ENCODE results near the gene VWA1.
"Not testable (repeated sequence)": the region's sequence is repeated elsewhere in the genome, so short reads cannot be mapped to it uniquely, and the experiment has no call there.

VWA1 gene

DNA sequence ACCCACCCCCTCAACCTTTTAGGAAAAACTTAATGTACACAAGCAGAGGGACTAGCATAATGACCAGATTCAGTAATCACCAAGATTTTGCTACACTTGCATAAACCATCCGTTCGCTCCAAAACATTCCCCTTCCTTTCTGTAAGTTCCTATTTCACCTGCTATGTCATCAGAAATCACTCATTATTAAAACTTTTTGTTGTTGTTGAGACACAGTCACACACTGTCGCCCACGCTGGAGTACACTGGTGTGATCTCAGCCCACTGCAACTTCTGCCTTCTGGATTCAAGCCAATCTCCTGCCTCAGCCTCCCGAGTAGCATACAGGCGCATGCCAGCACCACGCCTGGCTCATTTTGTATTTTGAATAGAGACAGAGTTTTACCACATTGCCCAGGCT, 31.8 kb upstream of the VWA1 start:
- DNase-seq, result peak; percentile 78 to 85

DNA sequence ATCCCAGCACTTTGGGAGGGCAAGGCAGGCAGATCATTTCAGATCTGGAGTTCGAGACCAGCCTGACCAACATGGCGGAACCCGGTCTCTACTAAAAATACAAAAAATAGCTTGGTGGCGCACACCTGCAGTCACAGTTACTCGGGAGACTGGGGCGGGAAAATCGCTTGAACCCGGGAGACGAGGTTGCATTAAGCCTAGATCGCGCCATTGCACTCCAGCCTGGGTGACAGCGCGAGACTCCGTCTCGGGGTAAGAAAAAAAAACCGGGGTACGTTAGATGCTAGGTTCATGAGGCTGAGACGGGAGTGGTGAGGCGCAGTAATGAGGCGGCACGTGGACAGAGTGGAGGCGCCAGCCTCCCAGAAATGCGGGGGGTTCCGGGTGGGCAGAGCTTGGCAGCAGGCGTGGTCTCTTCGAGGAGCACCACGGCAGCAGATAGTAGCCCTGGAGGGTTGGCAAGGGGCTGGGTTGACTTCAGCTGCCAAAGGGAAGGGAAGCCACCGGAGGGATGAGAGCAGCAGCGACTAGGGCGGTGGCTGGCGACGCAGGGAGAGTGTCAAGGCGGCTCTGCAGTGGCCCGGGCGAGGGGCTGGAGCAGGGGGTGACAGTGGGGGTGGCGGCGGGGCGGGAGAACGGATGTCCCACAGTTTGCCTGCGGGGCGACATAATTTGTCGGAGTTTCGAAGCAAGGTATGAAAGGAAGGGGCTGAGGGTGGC, 29.2 kb upstream of the VWA1 start:
- DNase-seq, result no peak

DNA sequence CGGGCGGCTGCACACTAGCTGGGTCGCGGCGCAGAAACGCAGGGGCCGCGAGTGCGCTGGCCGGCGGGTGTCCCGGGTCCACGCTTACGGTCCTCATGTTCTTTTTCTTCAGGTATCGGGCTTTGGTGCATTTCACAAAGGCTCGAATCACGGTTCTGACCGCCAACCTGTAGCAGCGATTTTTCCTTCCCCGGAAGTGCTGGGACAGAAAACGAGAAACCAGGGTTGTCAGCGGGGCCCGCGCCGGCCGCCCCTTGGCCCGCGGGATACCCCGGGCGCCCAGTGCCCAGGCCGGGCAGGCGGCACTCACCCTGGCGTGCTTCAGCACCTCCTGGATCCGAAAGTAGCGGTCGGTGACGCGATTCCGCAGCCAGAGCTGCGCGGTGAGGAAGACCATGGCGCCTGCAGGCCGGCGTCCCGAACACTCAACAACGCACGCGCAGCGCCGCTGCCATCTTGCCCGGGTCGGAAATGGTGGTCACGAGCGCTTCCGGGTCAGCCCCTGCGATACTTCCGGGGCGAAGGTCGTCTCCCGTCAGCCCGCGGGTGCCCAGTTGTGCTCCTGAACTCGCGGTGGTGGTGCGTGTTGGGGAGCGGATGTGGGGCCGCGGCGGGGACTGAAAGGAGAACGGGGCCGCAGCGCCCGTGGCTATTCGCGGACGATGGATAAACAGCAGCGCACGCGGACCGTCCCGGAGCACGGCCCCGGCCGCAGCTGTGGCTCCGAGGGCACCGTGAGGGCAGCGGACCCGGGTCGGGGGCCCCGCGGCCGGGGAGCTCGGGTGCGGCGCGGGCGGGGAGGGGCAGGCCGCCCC, 28.5 kb upstream of the VWA1 start, which contains the start of gene MRPL20:
MRPL20 (minus strand) TSS at position 473 of the 815 bp plus-strand sequence; CDS start at position 397, 76 bp downstream.
- peak; percentile 94 to 95 for DNase-seq

DNA sequence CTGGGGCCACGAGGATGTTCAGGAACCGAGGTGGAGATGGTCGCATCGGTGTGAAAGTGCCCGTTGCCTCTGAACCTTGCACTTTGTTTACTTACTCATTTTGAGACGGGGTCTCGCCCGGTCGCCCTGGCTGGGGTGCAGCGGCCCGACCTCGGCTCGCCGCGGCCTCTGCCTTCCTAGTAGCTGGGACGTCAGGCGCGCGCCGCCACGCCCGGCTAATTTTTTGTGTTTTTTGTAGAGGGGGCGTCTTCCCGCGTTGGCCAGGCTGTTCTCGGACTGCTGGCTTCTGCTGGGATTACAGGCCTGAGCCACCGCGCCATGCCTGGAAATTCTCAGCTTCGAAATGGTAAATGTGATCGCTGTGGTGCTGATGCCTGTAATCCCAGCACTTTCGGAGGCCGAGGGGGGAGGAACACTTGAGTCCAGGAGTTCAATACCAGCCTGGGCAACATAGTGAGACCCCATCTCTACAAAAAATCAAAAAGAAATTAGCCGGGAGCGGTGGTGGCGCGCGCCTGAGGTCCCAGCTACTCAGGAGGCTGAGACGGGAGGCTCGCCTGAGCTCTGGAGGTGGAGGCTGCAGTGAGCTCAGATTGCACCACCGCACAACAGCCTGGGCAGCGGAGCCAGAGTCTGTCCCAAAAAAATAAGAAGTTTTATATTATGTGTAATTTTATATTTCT, 27.7 kb upstream of the VWA1 start:
- DNase-seq, result peak in 1 of 2 donors; percentile 36

DNA sequence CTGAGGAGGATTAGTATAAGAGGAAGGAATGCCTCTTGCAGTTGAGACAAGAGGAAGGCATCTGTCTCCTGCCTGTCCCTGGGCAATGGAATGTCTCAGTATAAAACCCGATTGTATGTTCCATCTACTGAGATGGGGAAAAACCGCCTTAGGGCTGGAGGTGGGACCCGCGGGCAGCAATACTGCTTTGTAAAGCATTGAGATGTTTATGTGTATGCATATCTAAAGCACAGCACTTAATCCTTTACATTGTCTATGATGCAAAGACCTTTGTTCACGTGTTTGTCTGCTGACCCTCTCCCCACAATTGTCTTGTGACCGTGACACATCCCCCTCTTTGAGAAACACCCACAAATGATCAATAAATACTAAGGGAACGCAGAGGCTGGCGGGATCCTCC, 25.3 kb upstream of the VWA1 start:
- DNase-seq, result not testable (repeated sequence)

DNA sequence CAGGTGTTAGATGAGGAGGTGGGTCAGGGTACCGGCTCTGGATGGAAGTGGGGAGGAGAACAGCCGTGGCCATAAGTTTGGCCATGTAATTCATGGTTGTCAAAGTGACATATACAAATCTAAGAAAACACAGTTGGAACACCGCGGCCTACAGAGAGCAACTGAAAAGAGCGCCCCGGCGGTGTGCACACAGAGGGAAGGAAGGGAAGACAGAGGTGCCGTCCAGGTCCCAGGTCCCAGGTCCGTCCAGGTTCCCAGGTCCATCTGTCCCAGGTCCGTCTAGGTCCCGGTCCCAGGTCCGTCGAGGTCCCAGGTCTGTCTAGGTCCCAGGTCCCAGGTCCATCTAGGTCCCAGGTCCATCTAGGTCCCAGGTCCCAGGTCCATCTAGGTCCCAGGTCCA, 23.9 kb upstream of the VWA1 start:
- no peak for DNase-seq

DNA sequence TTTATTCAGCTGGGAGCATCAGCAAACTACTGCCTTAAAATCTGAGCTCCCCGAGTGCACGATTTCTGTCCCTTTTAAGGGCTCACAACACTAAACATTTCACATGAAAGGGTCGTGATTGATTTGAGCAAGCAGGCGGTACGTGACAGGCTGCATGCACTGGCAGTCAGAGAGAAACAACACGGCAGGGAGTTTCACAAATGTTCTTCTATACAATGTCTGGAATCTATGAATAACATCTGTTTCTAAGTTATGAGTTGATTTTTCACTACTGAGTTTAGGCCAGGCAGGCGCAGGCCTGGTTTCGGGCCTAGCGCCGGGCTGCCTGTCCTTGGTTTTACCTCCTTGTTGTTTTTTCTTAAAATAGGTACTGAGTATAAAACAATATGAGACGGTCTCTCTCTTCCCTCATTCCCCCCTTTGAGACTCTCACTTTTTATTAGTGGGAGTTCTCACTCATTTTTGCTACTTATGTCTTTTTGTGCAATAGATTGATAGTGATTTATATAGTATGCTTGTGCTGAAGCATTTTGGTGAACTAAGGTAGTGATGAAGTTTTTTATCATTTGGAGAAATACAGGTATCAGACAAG, 23.1 kb upstream of the VWA1 start:
- DNase-seq, result not testable (repeated sequence)

DNA sequence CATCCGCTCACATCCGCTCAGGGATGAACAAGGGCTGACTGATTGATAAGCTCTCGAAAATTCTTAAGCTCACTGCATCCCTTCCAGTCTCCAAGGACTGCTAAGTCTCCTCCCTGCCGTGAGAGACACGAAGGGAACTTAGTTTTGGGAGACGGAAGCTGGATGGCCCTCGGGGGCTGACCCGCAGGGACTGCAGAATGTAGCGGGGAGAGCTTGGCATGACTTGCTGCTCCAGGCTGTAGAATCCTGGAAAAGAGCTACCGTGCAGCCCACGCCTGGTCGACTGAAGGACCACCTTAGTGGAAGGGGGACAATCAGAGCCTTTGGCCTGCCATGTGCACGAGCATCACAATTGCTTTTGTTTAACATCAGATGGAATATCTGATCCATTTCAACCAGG, 19.7 kb upstream of the VWA1 start:
- no peak for DNase-seq

DNA sequence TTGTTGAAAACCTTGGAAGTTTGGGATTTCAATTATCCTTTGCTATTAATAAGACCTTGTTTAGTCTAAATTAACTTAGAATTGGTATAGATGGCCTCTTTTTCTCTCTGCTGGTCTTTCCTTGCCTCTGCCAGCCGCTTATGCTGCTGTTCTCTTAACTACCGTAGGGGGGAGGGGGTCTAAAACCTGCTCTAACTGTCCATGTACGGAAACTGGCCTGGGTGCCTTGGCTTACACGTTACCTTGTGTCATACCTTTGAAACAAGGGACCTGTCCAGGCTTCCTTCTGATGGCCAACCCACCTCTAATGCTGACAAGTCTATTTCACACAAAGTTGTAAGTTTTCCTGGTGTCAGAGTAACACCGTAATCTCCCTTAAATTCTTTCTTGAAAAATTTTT, 18.1 kb upstream of the VWA1 start:
- DNase-seq, result not testable (repeated sequence)

DNA sequence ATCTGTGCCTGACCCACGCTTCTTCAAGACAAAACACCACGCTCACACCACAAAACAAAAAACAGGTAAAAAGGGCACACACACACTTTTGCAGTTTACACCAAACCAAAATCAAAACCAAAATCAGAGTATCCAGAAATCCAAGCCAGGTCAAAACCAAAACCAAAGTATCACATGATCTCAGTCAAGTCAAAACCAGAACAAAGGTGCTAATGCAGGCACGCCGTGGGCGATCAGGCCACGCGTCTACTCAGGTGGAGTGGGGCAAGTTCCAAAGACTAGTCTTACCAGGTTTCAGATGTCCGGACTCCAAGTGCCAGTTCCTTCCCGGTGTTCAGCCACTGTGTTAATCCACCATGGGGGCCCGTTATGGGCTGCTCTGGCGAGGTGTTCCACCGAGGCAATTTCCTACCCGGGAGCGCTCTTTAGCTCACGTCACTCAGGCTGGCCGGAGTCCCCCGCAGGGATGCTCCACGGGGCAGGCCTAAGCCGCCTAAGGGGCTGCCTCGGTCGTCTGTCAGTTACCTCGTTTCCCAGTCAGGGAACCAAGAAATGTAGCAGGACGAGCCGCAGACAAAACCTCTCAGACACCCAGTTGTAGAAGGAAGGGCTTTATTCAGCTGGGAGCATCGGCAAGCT, 17.5 kb upstream of the VWA1 start:
- not testable (repeated sequence) for DNase-seq

DNA sequence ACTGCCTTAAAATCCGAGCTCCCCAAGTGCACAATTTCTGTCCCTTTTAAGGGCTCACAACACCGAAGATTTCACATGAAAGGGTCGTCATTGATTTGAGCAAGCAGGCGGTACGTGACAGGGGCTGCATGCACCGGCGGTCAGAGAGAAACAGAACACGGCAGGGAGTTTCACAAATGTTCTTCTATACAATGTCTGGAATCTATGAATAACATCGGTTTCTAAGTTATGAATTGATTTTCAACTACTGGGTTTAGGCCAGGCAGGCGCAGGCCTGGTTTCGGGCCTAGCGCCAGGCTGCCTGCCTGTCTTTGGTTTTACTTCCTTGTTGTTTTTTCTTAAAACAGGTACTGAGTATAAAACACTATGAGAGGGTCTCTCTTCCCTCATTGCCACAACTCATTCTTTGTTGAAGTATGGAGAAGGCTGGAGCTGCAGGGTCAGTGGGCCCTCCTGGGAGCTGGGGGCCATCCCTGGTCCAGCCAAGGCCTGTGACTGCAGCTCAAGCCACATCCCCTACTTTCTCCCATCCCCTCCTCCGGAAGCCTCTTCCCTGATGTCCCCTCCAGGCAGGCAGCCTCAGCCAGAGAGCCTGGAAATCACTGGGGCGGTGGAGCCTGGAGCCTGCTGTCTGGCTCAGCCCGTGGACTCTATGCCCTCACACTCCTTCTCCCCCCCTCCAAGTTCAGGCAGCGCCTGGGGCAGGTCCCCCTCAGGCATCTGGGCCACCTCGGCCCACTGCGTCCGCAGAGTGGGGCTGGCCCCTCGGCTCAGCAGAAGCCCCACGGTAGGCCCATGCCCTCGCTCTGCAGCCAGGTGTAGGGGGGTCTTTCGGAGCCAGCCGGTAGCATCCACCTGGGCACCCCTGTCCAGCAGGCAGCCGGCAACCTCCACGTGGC, 16.8 kb upstream of the VWA1 start:
- DNase-seq, result no peak

DNA sequence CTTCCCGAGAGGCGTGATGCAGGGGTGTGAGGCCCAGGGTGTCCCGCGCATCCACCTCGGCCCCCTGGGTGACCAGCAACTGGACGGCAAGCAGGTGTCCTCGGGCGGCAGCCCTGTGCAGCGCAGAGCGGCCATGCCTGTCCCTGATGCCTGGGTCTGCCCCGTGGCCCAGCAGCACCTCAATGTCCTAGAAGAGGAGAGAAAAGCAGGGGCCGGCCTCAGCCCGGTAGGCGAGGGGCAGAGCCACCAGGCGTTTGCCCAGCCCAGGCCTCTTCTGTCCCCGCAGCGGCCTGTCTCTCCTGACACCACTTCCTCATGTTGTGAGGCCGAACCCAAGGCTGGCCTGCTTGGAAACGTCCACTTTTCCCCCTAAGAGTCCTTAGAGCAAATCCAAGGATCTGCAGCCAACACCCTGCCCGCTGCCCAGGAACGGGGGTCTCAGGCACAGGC, 16.1 kb upstream of the VWA1 start:
- no peak for DNase-seq

DNA sequence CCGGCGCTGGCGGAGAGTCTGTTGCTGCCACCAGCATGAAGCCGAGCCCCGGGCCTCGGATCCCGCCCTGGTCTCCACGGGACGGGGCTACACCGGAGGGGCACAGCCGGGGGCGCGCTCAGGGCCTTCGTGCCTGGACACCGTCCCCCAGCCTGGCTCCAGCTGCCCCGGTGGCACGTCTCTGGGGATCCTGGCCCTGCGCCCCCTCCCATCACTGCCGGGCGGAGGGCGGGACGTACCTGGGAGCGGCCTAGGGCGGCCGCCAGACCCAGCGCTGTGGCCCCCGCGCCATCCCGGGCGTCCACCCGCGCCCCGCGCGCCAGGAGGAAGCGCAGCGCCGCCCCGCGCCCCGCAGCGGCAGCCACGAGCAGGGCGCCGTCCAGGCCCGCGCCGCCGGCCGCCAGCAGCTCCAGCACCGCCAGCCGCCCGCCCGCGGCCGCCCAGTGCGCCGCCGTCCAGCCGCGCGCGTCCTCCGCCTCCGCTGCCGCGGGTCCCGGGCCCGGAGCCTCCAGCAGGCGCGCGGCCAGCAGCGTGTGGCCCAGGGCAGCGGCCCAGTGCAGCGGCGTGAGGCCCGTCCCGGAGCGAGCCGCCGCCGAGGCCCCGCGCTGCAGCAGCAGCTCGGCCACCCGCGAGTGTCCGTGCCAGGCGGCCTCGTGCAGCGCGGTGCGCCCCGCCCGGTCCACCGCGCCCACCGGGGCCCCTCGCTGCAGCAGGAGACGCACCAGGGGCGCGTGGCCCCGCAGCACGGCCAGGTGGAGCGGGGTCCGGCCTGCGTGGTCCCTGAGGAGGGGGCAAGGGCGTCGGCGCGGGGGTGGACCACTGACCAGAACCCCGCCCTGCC, 15.5 kb upstream of the VWA1 start:
- peak in 1 of 2 donors; percentile 17 for DNase-seq

DNA sequence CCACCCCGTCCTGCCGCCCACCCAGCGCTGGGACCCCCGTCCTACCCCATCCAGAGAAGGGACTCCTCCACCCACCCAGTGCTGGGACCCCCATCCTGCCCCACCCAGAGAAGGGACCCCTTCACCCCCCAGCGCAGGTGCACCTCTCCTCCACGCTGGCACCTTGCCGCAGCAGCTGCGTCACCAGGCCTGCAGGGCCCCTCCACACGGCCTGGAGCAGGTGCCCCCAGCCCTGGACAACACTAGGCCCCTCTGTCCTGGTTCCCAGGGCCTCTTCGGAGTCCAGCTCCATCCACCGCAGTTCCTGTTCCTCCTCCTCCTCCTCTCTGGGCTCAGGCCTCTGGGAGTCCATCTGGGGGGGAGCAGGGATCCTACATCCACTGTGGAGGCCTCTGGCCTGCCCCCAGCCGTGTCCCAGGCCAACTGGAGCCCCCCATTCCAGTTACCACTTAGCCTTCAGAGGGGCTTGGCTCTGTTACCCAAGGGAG, 14.8 kb upstream of the VWA1 start:
- DNase-seq, result no peak

DNA sequence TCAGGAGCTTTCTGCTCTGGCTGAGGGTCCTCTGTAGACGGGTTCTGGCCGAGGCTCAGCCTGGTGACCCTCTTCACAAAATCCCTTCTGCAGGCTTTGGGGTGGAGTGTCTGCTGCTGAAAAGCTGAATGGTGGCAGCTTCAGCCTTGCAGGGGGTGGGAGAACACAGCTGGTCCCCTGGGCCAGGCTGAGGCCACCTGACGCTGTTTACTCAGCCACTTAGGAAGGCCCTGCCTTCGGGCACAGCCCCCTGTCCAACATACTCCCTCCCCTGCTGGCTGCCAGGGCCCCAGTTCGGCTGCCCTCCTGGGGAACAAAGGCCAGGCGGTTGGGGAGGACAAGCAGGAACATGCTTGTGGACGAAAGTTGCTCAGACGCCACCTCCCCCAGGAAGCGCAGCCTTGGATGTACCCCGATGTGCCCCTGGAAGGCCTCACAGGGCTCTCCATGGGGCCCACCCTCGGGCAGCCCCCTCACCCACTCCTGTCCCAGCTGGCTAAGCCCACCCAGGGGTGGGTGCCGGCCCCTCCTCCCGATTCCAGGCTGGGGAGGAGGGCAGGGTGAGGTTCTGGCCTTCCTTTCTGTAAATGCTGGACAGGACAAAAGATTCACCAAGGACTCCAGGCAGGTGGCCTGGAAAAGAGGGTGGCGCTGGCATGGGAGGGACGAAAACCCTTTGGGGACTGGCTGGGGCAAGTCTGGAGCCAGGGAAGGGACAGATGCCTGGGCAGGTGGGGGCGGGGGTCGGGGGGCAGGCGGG, 14.2 kb upstream of the VWA1 start, which contains the start of gene ANKRD65:
ANKRD65 (minus strand) TSS at position 130 of the 760 bp plus-strand sequence. CDS start 271 bp downstream, outside the sequence.
- DNase-seq, result no peak

DNA sequence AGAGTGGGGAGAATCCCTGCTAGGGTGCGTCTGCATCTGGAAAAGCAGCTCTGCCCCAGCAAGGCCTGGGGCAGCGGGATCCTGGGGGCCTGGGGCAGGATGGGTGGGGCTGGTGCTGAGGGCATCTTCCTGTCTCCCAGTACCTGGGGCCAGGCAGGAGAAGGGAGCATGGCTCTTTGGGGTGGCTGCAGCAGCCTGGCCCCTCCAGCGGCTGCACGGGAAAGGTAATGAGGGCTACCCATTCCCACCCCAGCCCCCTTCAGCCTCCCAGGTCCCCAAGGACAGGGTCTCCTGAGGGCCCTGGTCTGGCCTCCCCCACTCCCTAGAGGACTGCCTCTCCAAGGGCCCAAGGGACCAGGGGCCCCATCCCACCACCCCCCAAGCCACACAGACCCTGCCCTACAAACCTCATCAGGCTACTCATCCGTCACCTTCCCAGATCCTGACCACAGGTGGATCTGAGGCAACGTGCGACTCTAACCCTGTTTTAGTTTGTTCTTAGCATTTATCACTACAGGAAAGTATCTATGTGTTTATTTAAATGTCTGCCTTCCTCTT, 13.5 kb upstream of the VWA1 start:
- DNase-seq, result no peak

DNA sequence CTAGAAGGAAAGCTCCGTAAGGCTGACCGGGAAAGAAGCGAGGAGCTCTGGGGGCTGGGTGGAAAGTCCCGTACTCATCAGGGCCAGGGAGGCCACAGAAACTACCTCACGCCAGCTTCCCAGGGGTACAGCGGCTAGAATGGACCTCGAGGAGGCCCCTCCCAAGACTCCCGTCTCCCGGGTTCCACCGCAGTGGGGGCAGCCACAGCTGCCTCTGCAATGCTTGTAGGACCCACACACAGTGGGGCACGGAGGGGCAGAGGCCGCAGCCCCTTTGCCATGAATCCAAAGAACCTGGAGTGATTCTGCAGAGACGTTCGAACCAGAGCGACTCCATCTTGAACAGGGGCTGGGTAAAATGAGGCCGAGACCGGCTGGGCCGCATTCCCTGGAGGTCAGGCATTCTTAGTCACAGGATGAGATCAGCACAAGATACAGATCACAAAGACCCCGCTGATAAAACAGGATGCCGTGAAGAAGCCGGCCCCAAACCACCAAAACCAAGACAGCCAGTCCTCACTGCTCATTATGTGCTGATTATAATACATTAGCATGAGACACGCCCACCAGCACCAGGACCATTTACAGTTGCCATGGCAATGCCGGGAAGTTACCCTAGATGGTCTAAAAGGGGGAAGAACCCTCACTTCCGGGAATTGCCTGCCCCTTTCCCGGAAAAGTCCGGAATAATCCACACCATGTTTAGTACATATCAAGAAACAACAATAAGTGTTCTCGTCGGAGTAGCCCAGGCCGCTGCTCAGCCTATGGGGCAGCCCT, 12.8 kb upstream of the VWA1 start:
- no peak for DNase-seq

DNA sequence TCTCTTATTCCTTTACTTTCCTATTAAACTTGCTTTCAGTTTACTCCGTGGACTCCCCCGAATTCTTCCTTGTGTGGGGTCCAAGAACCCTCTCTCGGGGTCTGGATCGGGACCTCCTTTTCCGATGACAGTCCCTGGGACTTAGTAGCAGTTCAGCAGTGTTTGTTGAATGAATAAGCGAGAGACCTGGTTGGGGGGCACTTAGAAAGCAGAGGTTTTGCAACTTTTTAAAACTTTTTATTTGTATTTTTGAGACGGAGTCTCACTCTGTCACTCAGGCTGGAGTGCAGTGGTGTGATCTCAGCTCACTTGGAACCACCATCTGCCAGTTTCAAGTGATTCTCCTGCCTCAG, 12.3 kb upstream of the VWA1 start:
- DNase-seq, result no peak
